RPMI8226 (cell line): ENCODE measurements around the gene FKBP5.
A peak's percentile ranks its signal among the peaks of the same experiment; 100 is the strongest.
"Not testable (repeated sequence)": the region's sequence is repeated elsewhere in the genome, so short reads cannot be mapped to it uniquely, and the experiment has no call there.

Experiments
- DNase-seq: peaks from one replicate; pipeline ENCODE4 v3.0.0-alpha.2; 2015

The FKBP5 gene

GRCh38 chr6:35582315-35582714 lies 106.4 kb downstream of the FKBP5 start:
- DNase-seq = no peak

- no peak for DNase-seq
These were observed 107.1 kb downstream of the FKBP5 start for GRCh38 chr6:35581633-35582032.

DNA sequence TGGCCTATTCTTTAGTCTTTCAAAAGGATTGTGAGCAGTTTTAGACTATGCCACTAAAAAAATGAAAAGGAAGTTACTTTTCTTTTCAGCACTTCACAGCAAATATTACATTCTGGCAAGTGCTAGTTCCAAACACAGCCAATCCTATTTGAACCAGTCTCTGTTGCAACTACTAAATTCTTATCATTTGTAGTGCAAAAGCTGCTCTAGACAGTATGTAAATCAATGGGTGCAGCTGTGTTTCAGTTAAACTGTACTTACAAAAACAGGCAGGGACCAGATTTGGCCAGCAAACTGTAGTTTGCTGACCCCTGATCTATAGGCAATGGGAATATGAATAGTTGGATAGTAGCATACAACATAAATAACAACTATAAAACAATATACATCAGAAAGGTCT lies 107.9 kb downstream of the FKBP5 start:
- DNase-seq = no peak

- DNase-seq = no peak
These were observed 112.0 kb downstream of the FKBP5 start for GRCh38 chr6:35576682-35577081.

GRCh38 chr6:35573495-35574110 lies 115.1 kb downstream of the FKBP5 start:
- DNase-seq = no peak

DNA sequence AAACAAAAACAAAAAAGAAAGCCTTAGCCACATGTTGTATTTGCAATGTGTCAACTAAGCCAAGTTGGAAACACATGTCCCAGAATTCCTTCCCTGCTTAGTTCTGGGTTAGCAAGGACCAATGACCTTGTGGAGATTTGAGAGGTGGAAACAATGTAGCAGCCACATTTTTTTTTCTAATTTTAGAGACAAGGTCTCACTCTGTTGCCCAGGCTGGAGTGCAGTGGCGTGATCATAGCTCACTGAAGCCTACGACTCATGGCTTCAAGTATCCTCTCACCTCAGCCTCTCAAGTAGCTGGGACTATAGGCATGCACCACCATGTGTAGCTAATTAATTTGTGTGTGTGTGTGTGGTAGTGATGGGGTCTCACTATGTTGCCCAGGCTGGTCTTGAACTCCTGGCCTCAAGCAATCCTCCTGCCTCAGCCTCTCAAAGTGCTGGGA lies 117.8 kb downstream of the FKBP5 start:
- not testable (repeated sequence) for DNase-seq

GRCh38 chr6:35569011-35569461 lies 119.7 kb downstream of the FKBP5 start:
- DNase-seq = peak; percentile 28

GRCh38 chr6:35566794-35567193 lies 121.9 kb downstream of the FKBP5 start:
- no peak for DNase-seq

DNA sequence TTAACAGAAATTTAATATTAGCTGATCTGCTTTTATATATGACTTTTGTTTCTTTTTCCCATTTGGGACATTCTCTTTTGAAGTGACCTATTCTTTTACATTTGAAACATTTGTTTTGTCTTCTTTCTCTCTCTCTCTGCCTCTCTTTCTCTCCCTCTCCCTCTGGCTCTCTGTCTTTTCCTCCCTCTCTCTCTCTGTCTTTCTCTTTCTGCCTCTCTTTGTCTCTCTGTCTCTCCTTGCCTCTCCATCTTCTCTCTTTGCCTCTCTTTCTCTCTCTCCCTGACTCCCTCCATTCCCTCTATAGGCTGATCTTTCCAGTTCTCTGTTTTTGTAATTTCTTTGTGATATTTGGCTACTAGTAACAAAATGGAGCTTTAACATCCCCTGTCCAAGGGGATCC lies 124.0 kb downstream of the FKBP5 start:
- DNase-seq = no peak

DNA sequence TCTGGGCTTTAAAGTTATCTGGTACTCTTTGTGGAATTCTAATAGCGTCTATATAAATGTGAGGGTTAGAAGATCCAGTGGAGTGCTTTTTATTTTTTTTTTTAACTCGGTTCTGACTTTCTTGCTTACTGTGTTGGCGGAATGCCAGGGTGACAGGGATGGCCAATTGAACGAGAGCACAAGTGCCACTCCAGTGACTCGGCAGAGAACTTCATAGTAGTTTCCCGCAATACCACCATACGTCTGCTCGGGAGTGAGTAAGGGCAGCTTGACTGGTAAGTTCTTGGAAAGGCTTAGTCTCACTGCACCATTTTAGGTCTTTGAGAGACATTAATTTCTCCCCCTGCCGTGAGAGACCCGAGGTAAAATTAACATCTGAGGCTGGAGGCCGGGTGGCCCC lies 126.7 kb downstream of the FKBP5 start:
- no peak for DNase-seq

- no peak for DNase-seq
These were observed 127.6 kb downstream of the FKBP5 start for GRCh38 chr6:35561113-35561512.

GRCh38 chr6:35558571-35558970 lies 130.1 kb downstream of the FKBP5 start:
- no peak for DNase-seq

GRCh38 chr6:35557239-35557638 lies 131.5 kb downstream of the FKBP5 start:
- no peak for DNase-seq

DNA sequence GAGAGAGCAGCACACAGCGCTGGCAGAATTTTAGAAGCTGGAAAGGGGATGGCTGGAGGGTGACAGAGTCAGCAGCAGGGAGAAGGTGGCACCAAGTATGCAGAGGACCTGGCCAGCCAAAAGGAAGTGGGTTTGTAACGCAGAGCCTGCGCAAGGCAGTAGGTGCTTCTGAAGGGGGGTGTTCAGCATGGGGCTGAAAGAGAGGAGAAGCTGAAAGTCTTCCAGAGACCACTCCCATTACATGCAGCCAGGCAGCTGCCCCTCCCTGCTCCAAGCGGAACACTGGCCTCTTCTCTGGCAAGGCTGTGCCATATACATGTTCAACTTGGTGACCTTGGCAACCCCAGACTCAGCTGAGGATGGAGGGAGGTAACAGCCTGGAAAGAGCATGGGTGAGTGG lies 133.9 kb downstream of the FKBP5 start:
- no peak for DNase-seq

- no peak for DNase-seq
These were observed 135.4 kb downstream of the FKBP5 start for GRCh38 chr6:35553315-35553714.

- DNase-seq = peak; percentile 55
These were observed 136.3 kb downstream of the FKBP5 start for GRCh38 chr6:35552285-35552917.

DNA sequence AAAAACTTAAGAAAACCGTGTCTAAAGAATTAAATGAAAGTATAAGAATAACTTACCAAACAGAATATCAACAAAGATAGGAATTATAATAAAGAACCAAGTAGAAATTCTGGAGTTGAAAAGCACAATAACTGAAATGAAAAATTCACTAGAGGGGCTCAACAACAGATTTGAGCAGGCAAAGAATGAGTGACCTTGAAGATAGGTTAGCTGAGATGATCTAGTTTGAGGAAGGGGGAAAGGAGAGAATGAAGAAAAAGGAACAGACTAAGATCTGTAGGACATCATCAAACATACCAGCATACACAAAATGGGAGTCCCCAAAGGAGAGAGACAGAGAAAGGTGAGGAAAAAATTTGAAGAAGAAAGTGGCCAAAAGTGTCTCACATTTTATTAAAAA lies 138.3 kb downstream of the FKBP5 start:
- DNase-seq = no peak

- no peak for DNase-seq
These were observed 141.0 kb downstream of the FKBP5 start for GRCh38 chr6:35547676-35548075.

DNA sequence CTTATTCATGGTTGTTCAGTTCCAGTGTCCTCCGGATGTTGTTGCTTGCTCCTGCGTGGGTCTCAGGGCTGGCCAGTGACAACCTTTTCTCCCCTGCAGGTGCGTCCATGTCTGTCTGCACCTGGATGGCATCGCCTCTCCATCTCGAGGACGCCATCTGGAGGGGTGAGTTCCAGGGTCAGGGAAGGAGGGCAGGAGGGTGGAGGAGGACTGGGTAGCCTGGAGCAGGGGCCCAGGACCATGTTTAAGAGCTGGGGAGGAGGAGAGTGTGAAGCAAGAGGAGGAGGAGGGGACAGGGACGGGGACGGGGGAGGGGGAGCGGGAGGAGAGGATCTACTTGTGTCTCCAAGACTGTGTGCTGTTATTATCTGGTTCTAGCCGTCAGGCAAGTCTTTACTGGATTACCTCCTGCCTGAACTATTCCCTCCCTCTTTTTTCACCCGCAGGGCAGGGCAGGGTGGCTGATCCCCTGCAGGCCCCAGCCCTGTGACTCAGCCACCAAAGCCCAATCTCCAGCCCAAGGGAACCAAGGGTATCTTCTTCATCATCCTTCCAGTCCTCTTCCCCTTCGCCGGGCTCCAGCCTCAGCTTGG lies 143.8 kb downstream of the FKBP5 start:
- DNase-seq = no peak

DNA sequence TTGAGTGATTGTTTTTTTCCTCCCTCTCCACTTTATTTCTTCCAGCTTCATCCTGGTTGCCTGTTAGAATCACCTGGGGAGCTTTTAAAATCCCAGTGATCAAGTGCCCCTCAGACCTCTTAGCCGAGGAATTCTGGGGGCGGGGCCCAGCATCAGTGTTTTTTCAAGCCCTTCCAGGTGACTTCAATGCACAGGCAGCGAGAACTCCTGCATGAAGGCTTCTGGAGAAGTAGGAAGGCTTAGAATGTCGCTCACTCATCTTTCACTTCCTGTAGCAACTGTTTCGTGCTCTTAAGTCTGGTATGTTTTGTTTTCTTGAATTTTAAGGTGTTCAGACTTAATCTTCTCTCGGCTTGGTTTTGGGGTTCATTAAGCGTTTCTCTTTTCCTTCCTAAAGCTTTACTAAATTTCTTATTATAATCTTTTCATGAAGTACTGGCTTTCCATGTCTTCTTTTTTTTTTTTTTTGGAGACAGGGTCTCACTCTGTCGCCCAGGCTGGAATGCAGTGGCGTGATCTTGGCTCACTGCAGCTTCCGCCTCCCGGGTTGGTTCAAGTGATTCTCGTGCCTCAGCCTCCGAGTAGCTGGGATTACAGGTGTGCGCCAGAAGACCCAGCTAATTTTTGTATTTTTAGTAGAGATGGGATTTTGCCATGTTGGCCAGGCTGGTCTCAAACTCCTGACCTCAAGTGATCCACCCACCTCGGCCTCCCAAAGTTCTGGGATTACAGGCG lies 145.1 kb downstream of the FKBP5 start:
- no peak for DNase-seq

- no peak for DNase-seq
These were observed 146.9 kb downstream of the FKBP5 start for GRCh38 chr6:35541836-35542235.

GRCh38 chr6:35539223-35539622 lies 149.5 kb downstream of the FKBP5 start:
- no peak for DNase-seq

DNA sequence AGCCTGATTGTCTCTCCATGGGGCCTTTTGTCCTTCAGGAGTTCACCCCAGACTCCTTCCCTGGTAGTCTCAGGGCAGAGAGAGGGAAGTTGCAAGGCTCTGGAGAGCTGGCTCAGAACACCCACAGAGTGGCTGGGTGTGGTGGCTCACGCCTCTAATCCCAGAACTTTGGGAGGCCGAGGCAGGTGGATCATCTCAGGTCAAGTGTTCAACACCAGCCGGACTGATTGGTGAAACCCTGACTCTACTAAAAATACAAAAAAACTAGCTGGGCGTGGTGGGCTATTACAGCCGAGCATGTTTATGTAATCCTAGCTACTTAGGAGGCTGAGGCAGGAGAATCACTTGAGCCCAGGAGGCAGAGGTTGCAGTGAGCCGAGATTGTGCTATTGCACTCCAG lies 152.9 kb downstream of the FKBP5 start:
- DNase-seq = not testable (repeated sequence)
